Measurements from ENCODE around the gene IGSF21.

IGSF21 gene

GRCh38 chr1:18240906-18241305, 133.3 kb downstream of the IGSF21 start:
- H3K36me3 ChIP-seq: no peaks in the 10 kb centered on the region
- H3K27me3 ChIP-seq (ENCODE audit: insufficient read depth, low read depth, severe bottlenecking): no peaks in the 10 kb centered on the region
- no peak for TF ChIP-seq CTCF (IDR thresholded peaks at IDR 0.05; ENCODE audit: low read depth, low read length)
- H3K4me3 ChIP-seq (ENCODE audit: low read depth, low read length): no peak overlapping the region
- no peaks in the 10 kb centered on the region for H3K9me3 ChIP-seq (ENCODE audit: severe bottlenecking)
- no peak for DNase-seq
- H3K27ac ChIP-seq: no peak overlapping the region

- Histone ChIP-seq H3K27me3 (ENCODE audit: insufficient read depth, low read depth, severe bottlenecking) (no peaks in the 10 kb centered on the region), H3K4me3 (ENCODE audit: low read depth, low read length) (no peak overlapping the region)
- DNase-seq: peak; percentile 69
Measured at GRCh38 chr1:18241891-18242290, 134.3 kb downstream of the IGSF21 start.

GRCh38 chr1:18243503-18244175, 136.0 kb downstream of the IGSF21 start:
- no peaks in the 10 kb centered on the region for H3K36me3 ChIP-seq
- TF ChIP-seq CTCF (IDR thresholded peaks at IDR 0.05; ENCODE audit: low read depth, low read length): no peak
- no peaks in the 10 kb centered on the region for H3K27me3 ChIP-seq (ENCODE audit: insufficient read depth, low read depth, severe bottlenecking)
- H3K27ac ChIP-seq: no peak overlapping the region
- no peaks in the 10 kb centered on the region for H3K9me3 ChIP-seq (ENCODE audit: severe bottlenecking)
- no peak for DNase-seq
- H3K4me3 ChIP-seq (ENCODE audit: low read depth, low read length): no peak overlapping the region

More at GRCh38 chr1:18241891-18242290, 134.3 kb downstream of the IGSF21 start:
- no peaks in the 10 kb centered on the region for H3K9me3 ChIP-seq (ENCODE audit: severe bottlenecking)
- H3K27ac ChIP-seq: peak overlapping the region; percentile 14; the same call in 1 of the 2 replicates
- no peaks in the 10 kb centered on the region for H3K36me3 ChIP-seq
- no peak for TF ChIP-seq CTCF (IDR thresholded peaks at IDR 0.05; ENCODE audit: low read depth, low read length)

GRCh38 chr1:18244762-18245161, 137.2 kb downstream of the IGSF21 start:
- DNase-seq: no peak
- no peak overlapping the region for H3K27ac ChIP-seq
- H3K27me3 ChIP-seq (ENCODE audit: insufficient read depth, low read depth, severe bottlenecking): no peaks in the 10 kb centered on the region

GRCh38 chr1:18245647-18246046, 138.0 kb downstream of the IGSF21 start:
- no peak for TF ChIP-seq CTCF (IDR thresholded peaks at IDR 0.05; ENCODE audit: low read depth, low read length)
- H3K4me3 ChIP-seq (ENCODE audit: low read depth, low read length): no peak overlapping the region
- H3K9me3 ChIP-seq (ENCODE audit: severe bottlenecking): no peaks in the 10 kb centered on the region
- H3K27me3 ChIP-seq (ENCODE audit: insufficient read depth, low read depth, severe bottlenecking): no peaks in the 10 kb centered on the region
- no peak for DNase-seq
- no peak overlapping the region for H3K27ac ChIP-seq
- no peaks in the 10 kb centered on the region; the same call in 1 of the 2 replicates for H3K36me3 ChIP-seq

More at GRCh38 chr1:18244762-18245161, 137.2 kb downstream of the IGSF21 start:
- H3K4me3 ChIP-seq (ENCODE audit: low read depth, low read length): no peak overlapping the region
- H3K36me3 ChIP-seq: no peaks in the 10 kb centered on the region
- no peak for TF ChIP-seq CTCF (IDR thresholded peaks at IDR 0.05; ENCODE audit: low read depth, low read length)
- no peaks in the 10 kb centered on the region for H3K9me3 ChIP-seq (ENCODE audit: severe bottlenecking)

GRCh38 chr1:18246543-18246942, 138.9 kb downstream of the IGSF21 start:
- Histone ChIP-seq H3K9me3 (ENCODE audit: severe bottlenecking) (peaks cover 4% of the 10 kb centered on the region), H3K27ac (no peak overlapping the region), H3K36me3 (no peaks in the 10 kb centered on the region; the same call in 1 of the 2 replicates), H3K27me3 (ENCODE audit: insufficient read depth, low read depth, severe bottlenecking) (no peaks in the 10 kb centered on the region), H3K4me3 (ENCODE audit: low read depth, low read length) (no peak overlapping the region)
- no peak for DNase-seq
- no peak for TF ChIP-seq CTCF (IDR thresholded peaks at IDR 0.05; ENCODE audit: low read depth, low read length)

Data from WERI-Rb-1 (cell line).